ENCODE data around the gene BRIP1.

DNA sequence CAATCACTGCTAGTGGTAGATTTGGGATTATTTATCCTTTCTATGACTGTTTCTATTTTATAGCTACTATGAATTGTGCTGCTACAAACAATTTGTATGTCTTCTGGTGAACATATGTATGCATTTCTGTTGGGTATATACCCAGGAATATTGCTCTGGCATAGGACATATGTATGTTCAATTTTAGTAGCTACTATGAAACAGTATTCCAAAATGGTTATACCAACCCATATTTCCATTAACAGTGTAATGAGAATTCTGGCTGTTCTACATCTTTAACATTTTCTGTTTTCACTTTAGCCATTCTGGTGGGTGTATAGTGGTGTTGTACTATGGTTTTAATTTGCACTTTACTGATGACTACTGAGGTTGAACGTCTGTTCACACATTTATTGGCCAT lies 214.7 kb downstream of the BRIP1 start:
- TF ChIP-seq, protein P1, sequence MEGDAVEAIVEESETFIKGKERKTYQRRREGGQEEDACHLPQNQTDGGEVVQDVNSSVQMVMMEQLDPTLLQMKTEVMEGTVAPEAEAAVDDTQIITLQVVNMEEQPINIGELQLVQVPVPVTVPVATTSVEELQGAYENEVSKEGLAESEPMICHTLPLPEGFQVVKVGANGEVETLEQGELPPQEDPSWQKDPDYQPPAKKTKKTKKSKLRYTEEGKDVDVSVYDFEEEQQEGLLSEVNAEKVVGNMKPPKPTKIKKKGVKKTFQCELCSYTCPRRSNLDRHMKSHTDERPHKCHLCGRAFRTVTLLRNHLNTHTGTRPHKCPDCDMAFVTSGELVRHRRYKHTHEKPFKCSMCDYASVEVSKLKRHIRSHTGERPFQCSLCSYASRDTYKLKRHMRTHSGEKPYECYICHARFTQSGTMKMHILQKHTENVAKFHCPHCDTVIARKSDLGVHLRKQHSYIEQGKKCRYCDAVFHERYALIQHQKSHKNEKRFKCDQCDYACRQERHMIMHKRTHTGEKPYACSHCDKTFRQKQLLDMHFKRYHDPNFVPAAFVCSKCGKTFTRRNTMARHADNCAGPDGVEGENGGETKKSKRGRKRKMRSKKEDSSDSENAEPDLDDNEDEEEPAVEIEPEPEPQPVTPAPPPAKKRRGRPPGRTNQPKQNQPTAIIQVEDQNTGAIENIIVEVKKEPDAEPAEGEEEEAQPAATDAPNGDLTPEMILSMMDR (IDR thresholded peaks at IDR 0.05), result no peak
- TF ChIP-seq POLR2AphosphoS5 (IDR thresholded peaks at IDR 0.05; ENCODE audit: low read depth, low read length), result no peak
- TF ChIP-seq, protein P2, sequence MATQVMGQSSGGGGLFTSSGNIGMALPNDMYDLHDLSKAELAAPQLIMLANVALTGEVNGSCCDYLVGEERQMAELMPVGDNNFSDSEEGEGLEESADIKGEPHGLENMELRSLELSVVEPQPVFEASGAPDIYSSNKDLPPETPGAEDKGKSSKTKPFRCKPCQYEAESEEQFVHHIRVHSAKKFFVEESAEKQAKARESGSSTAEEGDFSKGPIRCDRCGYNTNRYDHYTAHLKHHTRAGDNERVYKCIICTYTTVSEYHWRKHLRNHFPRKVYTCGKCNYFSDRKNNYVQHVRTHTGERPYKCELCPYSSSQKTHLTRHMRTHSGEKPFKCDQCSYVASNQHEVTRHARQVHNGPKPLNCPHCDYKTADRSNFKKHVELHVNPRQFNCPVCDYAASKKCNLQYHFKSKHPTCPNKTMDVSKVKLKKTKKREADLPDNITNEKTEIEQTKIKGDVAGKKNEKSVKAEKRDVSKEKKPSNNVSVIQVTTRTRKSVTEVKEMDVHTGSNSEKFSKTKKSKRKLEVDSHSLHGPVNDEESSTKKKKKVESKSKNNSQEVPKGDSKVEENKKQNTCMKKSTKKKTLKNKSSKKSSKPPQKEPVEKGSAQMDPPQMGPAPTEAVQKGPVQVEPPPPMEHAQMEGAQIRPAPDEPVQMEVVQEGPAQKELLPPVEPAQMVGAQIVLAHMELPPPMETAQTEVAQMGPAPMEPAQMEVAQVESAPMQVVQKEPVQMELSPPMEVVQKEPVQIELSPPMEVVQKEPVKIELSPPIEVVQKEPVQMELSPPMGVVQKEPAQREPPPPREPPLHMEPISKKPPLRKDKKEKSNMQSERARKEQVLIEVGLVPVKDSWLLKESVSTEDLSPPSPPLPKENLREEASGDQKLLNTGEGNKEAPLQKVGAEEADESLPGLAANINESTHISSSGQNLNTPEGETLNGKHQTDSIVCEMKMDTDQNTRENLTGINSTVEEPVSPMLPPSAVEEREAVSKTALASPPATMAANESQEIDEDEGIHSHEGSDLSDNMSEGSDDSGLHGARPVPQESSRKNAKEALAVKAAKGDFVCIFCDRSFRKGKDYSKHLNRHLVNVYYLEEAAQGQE (IDR thresholded peaks at IDR 0.05; ENCODE audit: insufficient read depth in 1 of 2, low read depth in 2 of 2, low read length in 1 of 2), result no peak
- TF ChIP-seq SIN3A (IDR thresholded peaks at IDR 0.05; ENCODE audit: borderline replicate concordance, insufficient read depth, low read depth, low read length), result no peak
